PFSK-1 (cell line): ENCODE data around the gene RPS8. TPM values are rescaled to one million over a fixed set of nuclear protein-coding genes. Genes with fewer than 3 reads are reported as not detected.

Experiments
- FOXP2 ChIP-seq: optimal IDR thresholded peaks from 2 replicates; pipeline ENCODE3; 2011; ENCODE audit warnings: borderline replicate concordance, control low read depth, inconsistent platforms; ENCODE audit not compliant: insufficient read depth; ENCODE audit errors: extremely low read length, extremely low read depth
- POLR2AphosphoS5 ChIP-seq: IDR thresholded peaks from 2 replicates; pipeline ENCODE4 v1.6.1; 2012; ENCODE audit warnings: low read depth, mild to moderate bottlenecking, control low read depth, low read length, moderate library complexity
- REST ChIP-seq, 2 experiments: IDR thresholded peaks; 2 replicates each; pipeline versions ENCODE4 v1.6.1 to v1.8.0; 2011 to 2012; ENCODE audit warnings: low read depth in 2 of 2, low read length in 2 of 2, control low read depth in 1 of 2, inconsistent platforms in 1 of 2, mild to moderate bottlenecking in 1 of 2, moderate library complexity in 1 of 2; ENCODE audit not compliant: insufficient read depth in 1 of 2
- SIN3A ChIP-seq: IDR thresholded peaks from 2 replicates; pipeline ENCODE4 v1.6.1; 2012; ENCODE audit warnings: mild to moderate bottlenecking, low read length, moderate library complexity, borderline replicate concordance; ENCODE audit not compliant: insufficient read depth
- TAF1 ChIP-seq: IDR thresholded peaks from 2 replicates; pipeline ENCODE4 v1.6.1; 2012; ENCODE audit warnings: low read length, control low read depth, borderline replicate concordance; ENCODE audit not compliant: insufficient read depth
- polyA plus RNA-seq: library from polyadenylated mRNA; unstranded; fragments of >200 nt; gene quantifications from one replicate; pipeline ENCODE4 v1.2.1, GENCODE V29; 2012; ENCODE audit warnings: low read depth, missing spikeins; ENCODE audit not compliant: insufficient read length

RPS8 gene
- 4,431 TPM for polyA plus RNA-seq

GRCh38 chr1:44775078-44775929 is at the start of gene RPS8:
Gene RPS8, plus strand, starts transcription at chr1:44775540. Its CDS starts 57 bp downstream, at chr1:44775597.
- TF ChIP-seq POLR2AphosphoS5 = peak; percentile 99
- peak; percentile 41; the same call in 1 of the 2 replicates for TF ChIP-seq SIN3A
- TF ChIP-seq REST (IDR thresholded peaks at IDR 0.05; ENCODE audit: insufficient read depth in 1 of 2, low read depth in 2 of 2, low read length in 2 of 2) = peak; percentile 15 to 70; a peak in 2 of 4 replicates
- peak; percentile 98 for TF ChIP-seq TAF1
- no peak for TF ChIP-seq FOXP2

GRCh38 chr1:44730741-44731512 is 44.4 kb upstream of the RPS8 start, which contains the start of gene RNU5D-1:
Gene RNU5D-1, minus strand, starts transcription at chr1:44731170.
- 0 out of 2 replicates have a peak, but pooled peaks have one; percentile 13 for TF ChIP-seq SIN3A
- no peak for TF ChIP-seq FOXP2
- TF ChIP-seq TAF1 = peak; percentile 10; the same call in 1 of the 2 replicates
- no peak for TF ChIP-seq REST (IDR thresholded peaks at IDR 0.05; ENCODE audit: insufficient read depth in 1 of 2, low read depth in 2 of 2, low read length in 2 of 2)
- TF ChIP-seq POLR2AphosphoS5 = peak; percentile 100

- TF ChIP-seq REST (IDR thresholded peaks at IDR 0.05; ENCODE audit: insufficient read depth in 1 of 2, low read depth in 2 of 2, low read length in 2 of 2) = no peak; a peak in 1 of 4 replicates
- no peak for TF ChIP-seq POLR2AphosphoS5
- no peak for TF ChIP-seq FOXP2
- no peak for TF ChIP-seq TAF1
- no peak for TF ChIP-seq SIN3A
These were observed 42.0 kb upstream of the RPS8 start for GRCh38 chr1:44733365-44733764.

- no peak for TF ChIP-seq SIN3A
- no peak for TF ChIP-seq FOXP2
- TF ChIP-seq POLR2AphosphoS5 = no peak
- TF ChIP-seq REST (IDR thresholded peaks at IDR 0.05; ENCODE audit: insufficient read depth in 1 of 2, low read depth in 2 of 2, low read length in 2 of 2) = no peak
- no peak for TF ChIP-seq TAF1
These were observed 41.6 kb upstream of the RPS8 start for GRCh38 chr1:44733784-44734183.
